GM23338 (cell line): ENCODE results near the gene IL13. TPM values are rescaled to one million over a fixed set of nuclear protein-coding genes. Genes with fewer than 3 reads are reported as not detected.

Experiments used
- ATAC-seq: fragments of 200-7000 bp; cut with Tn5 transposase; 3 replicates; pipeline ENCODE4 v1.9.1; 2020
- DNase-seq: peaks from one replicate; pipeline ENCODE4 v3.0.0-alpha.2; 2015; ENCODE audit warnings: low spot score
- H2AFZ ChIP-seq: fragments of 200-600 bp; sonication (generic); 2 replicates; pipeline ENCODE4 v1.8.0; 2016; ENCODE audit warnings: antibody characterized with exemption, mild to moderate bottlenecking, moderate library complexity
- H3F3A ChIP-seq: fragments of 200-600 bp; sonication (generic); replicated peaks from 2 replicates; pipeline ENCODE4 v1.8.0; 2017; ENCODE audit warnings: antibody characterized with exemption, mixed run types, low read depth
- H3K27ac ChIP-seq: fragments of 200-600 bp; sonication (generic); 2 replicates; pipeline ENCODE4 v1.6.1; 2016; ENCODE audit warnings: low read depth
- H3K27me3 ChIP-seq: fragments of 200-600 bp; sonication (generic); 2 replicates; pipeline ENCODE4 v1.8.0; 2016; ENCODE audit warnings: mild to moderate bottlenecking, mixed run types, moderate library complexity; ENCODE audit not compliant: insufficient read depth
- H3K36me3 ChIP-seq: fragments of 200-600 bp; sonication (generic); 2 replicates; pipeline ENCODE4 v1.8.0; 2016; ENCODE audit warnings: mild to moderate bottlenecking; ENCODE audit not compliant: insufficient read depth
- H3K4me1 ChIP-seq: fragments of 200-600 bp; sonication (generic); 2 replicates; pipeline ENCODE4 v1.8.0; 2016; ENCODE audit warnings: mild to moderate bottlenecking, moderate library complexity; ENCODE audit not compliant: insufficient read depth
- H3K4me2 ChIP-seq: fragments of 200-600 bp; sonication (generic); 2 replicates; pipeline ENCODE4 v1.7.1; 2017; ENCODE audit warnings: mixed run types
- H3K4me3 ChIP-seq: fragments of 200-600 bp; sonication (generic); 2 replicates; pipeline ENCODE4 v1.6.1; 2016; ENCODE audit warnings: mixed run types
- H3K79me2 ChIP-seq: fragments of 200-600 bp; sonication (generic); replicated peaks from 2 replicates; pipeline ENCODE4 v1.8.0; 2017; ENCODE audit warnings: mild to moderate bottlenecking; ENCODE audit not compliant: insufficient read depth
- H3K9me2 ChIP-seq: fragments of 200-600 bp; sonication (generic); 2 replicates; pipeline ENCODE4 v1.8.0; 2017; ENCODE audit not compliant: insufficient read depth
- H4K20me1 ChIP-seq: fragments of 200-600 bp; sonication (generic); replicated peaks from 2 replicates; pipeline ENCODE4 v1.8.0; 2017; ENCODE audit warnings: mild to moderate bottlenecking; ENCODE audit not compliant: insufficient read depth
- H3K27ac Mint-ChIP-seq: 2 replicates; pipeline ENCODE4 v1.8.0; 2020; ENCODE audit warnings: inconsistent platforms, mild to moderate bottlenecking, moderate library complexity, mixed read lengths
- H3K27me3 Mint-ChIP-seq: 3 replicates; pipeline ENCODE4 v1.8.0; 2022; ENCODE audit warnings: low read depth, mild to moderate bottlenecking, moderate library complexity, mixed read lengths, inconsistent platforms; ENCODE audit not compliant: insufficient read depth, poor library complexity
- H3K36me3 Mint-ChIP-seq: 3 replicates; pipeline ENCODE4 v1.8.0; 2021; ENCODE audit warnings: low read depth, mild to moderate bottlenecking, inconsistent platforms, moderate library complexity, mixed read lengths
- H3K4me1 Mint-ChIP-seq: 3 replicates; pipeline ENCODE4 v1.8.0; 2020; ENCODE audit warnings: mild to moderate bottlenecking, inconsistent platforms, mixed read lengths
- H3K4me3 Mint-ChIP-seq: 3 replicates; pipeline ENCODE4 v1.8.0; 2021; ENCODE audit warnings: moderate library complexity, mild to moderate bottlenecking, inconsistent platforms, mixed read lengths
- H3K9me3 Mint-ChIP-seq: 3 replicates; pipeline ENCODE4 v1.8.0; 2020; ENCODE audit warnings: moderate library complexity, mild to moderate bottlenecking, inconsistent platforms, mixed read lengths
- CREB1 ChIP-seq: fragments of 250-450 bp; sonication (Bioruptor Pico); IDR thresholded peaks from 2 replicates; pipeline ENCODE4 v1.5.0; 2020; ENCODE audit warnings: low read depth, mild to moderate bottlenecking, moderate library complexity
- ETS1 ChIP-seq: IDR thresholded peaks from 2 replicates; pipeline ENCODE4 v1.6.1; 2016; ENCODE audit warnings: antibody characterized with exemption
- EZH2phosphoT487 ChIP-seq: fragments of 200-600 bp; sonication (generic); IDR thresholded peaks from one replicate; pipeline ENCODE4 v1.8.1; 2018; ENCODE audit warnings: antibody characterized with exemption; ENCODE audit not compliant: unreplicated experiment
- JUNB ChIP-seq: IDR thresholded peaks from one replicate; pipeline ENCODE4 v1.6.1; 2016; ENCODE audit warnings: antibody characterized with exemption; ENCODE audit not compliant: unreplicated experiment
- NANOG ChIP-seq: IDR thresholded peaks from 2 replicates; pipeline ENCODE4 v1.6.1; 2016; ENCODE audit warnings: antibody characterized with exemption, borderline replicate concordance
- POLR2AphosphoS5 ChIP-seq: IDR thresholded peaks from 2 replicates; pipeline ENCODE4 v1.6.1; 2016; ENCODE audit warnings: antibody characterized with exemption, low read depth
- REST ChIP-seq: IDR thresholded peaks from one replicate; pipeline ENCODE4 v1.6.1; 2018; ENCODE audit warnings: antibody characterized with exemption; ENCODE audit not compliant: unreplicated experiment
- STAT1 ChIP-seq: IDR thresholded peaks from one replicate; pipeline ENCODE4 v1.6.1; 2016; ENCODE audit warnings: antibody characterized with exemption; ENCODE audit not compliant: unreplicated experiment
- ZNF114 ChIP-seq: fragments of 250-450 bp; sonication (Bioruptor Pico); IDR thresholded peaks from 2 replicates; pipeline ENCODE4 v1.5.0; 2020; ENCODE audit warnings: mild to moderate bottlenecking, moderate library complexity
- polyA plus RNA-seq: library from polyadenylated mRNA; unstranded; fragments of >200 nt; fragmentation: Nextera tagmentation; extraction: Ambion mirVana; gene quantifications from 2 replicates; pipeline ENCODE4 v1.2.1, GENCODE V29; 2016
- total RNA-seq: library from RNA; depleted of rRNA; stranded (reverse); fragments of >200 nt; shearing (Covaris generic); gene quantifications from 2 replicates; pipeline ENCODE4 v1.2.3, GENCODE V29; 2014
- TF ChIP-seq, protein P1 (sequence below), 2 experiments: fragments of 200-600 bp in 1 of 2; sonication (generic) in 1 of 2; conservative IDR thresholded peaks; 2 replicates each; pipeline versions ENCODE4 v1.5.1 to v1.6.1; 2016 to 2017; ENCODE audit warnings: antibody characterized with exemption in 2 of 2, low read depth in 2 of 2, mild to moderate bottlenecking in 2 of 2, moderate library complexity in 1 of 2
- TF ChIP-seq, protein P2 (sequence below): fragments of 250-450 bp; sonication (Bioruptor Pico); IDR thresholded peaks from 2 replicates; pipeline ENCODE4 v1.5.0; 2020; ENCODE audit warnings: mild to moderate bottlenecking, moderate library complexity

The IL13 gene
- total and polyA plus RNA-seq, 2 experiments from 2014 or later = not detected

DNA sequence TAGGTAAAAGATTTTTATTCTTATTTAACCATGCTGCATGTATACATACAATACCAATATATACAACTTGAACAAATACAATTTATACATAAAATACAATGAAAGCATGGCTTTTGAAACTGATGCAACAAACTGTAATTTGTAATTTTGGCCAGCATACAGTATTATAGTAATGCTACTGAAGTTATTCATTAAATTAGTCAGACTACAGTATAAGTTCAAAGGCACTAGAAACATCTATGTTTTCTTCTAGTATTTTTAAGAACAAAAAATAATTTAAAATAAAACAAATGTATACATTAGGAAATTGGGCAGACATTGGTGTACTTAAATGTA, 34.6 kb downstream of the IL13 start (continued):
- TF ChIP-seq, protein P1, sequence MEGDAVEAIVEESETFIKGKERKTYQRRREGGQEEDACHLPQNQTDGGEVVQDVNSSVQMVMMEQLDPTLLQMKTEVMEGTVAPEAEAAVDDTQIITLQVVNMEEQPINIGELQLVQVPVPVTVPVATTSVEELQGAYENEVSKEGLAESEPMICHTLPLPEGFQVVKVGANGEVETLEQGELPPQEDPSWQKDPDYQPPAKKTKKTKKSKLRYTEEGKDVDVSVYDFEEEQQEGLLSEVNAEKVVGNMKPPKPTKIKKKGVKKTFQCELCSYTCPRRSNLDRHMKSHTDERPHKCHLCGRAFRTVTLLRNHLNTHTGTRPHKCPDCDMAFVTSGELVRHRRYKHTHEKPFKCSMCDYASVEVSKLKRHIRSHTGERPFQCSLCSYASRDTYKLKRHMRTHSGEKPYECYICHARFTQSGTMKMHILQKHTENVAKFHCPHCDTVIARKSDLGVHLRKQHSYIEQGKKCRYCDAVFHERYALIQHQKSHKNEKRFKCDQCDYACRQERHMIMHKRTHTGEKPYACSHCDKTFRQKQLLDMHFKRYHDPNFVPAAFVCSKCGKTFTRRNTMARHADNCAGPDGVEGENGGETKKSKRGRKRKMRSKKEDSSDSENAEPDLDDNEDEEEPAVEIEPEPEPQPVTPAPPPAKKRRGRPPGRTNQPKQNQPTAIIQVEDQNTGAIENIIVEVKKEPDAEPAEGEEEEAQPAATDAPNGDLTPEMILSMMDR (conservative IDR thresholded peaks at IDR 0.05; ENCODE audit: low read depth in 2 of 2) = no peak
- TF ChIP-seq REST (no peak), CREB1 (CRISPR knock-in tag) (no peak), STAT1 (no peak), POLR2AphosphoS5 (no peak), JUNB (no peak), EZH2phosphoT487 (no peak)

DNA sequence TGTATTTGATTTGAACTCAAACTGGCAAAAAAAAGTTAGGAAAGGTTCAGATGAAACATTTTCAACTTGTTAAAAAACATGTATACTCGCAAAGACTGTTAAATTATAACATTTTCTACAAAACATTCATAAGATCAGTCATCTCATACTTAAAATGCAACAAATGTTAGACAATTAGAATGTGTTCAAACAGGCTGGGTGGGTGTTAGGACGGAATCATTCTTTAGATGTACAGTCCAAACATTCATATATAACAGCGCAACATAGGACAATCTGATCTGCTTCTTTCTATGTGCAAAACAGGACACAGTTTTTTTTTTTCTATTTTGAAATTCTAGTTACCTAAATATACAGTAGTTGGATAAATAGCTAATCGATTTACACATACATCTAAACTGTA, 38.0 kb downstream of the IL13 start:
- no peak for DNase-seq
- H3K36me3 ChIP-seq = no peaks in the 10 kb centered on the region
- no peak overlapping the region for H3K4me2 ChIP-seq
- TF ChIP-seq ETS1 (no peak), NANOG (no peak), CREB1 (CRISPR knock-in tag) (no peak), STAT1 (no peak), JUNB (no peak), ZNF114 (CRISPR knock-in tag) (no peak), POLR2AphosphoS5 (no peak)
- TF ChIP-seq, protein P2, sequence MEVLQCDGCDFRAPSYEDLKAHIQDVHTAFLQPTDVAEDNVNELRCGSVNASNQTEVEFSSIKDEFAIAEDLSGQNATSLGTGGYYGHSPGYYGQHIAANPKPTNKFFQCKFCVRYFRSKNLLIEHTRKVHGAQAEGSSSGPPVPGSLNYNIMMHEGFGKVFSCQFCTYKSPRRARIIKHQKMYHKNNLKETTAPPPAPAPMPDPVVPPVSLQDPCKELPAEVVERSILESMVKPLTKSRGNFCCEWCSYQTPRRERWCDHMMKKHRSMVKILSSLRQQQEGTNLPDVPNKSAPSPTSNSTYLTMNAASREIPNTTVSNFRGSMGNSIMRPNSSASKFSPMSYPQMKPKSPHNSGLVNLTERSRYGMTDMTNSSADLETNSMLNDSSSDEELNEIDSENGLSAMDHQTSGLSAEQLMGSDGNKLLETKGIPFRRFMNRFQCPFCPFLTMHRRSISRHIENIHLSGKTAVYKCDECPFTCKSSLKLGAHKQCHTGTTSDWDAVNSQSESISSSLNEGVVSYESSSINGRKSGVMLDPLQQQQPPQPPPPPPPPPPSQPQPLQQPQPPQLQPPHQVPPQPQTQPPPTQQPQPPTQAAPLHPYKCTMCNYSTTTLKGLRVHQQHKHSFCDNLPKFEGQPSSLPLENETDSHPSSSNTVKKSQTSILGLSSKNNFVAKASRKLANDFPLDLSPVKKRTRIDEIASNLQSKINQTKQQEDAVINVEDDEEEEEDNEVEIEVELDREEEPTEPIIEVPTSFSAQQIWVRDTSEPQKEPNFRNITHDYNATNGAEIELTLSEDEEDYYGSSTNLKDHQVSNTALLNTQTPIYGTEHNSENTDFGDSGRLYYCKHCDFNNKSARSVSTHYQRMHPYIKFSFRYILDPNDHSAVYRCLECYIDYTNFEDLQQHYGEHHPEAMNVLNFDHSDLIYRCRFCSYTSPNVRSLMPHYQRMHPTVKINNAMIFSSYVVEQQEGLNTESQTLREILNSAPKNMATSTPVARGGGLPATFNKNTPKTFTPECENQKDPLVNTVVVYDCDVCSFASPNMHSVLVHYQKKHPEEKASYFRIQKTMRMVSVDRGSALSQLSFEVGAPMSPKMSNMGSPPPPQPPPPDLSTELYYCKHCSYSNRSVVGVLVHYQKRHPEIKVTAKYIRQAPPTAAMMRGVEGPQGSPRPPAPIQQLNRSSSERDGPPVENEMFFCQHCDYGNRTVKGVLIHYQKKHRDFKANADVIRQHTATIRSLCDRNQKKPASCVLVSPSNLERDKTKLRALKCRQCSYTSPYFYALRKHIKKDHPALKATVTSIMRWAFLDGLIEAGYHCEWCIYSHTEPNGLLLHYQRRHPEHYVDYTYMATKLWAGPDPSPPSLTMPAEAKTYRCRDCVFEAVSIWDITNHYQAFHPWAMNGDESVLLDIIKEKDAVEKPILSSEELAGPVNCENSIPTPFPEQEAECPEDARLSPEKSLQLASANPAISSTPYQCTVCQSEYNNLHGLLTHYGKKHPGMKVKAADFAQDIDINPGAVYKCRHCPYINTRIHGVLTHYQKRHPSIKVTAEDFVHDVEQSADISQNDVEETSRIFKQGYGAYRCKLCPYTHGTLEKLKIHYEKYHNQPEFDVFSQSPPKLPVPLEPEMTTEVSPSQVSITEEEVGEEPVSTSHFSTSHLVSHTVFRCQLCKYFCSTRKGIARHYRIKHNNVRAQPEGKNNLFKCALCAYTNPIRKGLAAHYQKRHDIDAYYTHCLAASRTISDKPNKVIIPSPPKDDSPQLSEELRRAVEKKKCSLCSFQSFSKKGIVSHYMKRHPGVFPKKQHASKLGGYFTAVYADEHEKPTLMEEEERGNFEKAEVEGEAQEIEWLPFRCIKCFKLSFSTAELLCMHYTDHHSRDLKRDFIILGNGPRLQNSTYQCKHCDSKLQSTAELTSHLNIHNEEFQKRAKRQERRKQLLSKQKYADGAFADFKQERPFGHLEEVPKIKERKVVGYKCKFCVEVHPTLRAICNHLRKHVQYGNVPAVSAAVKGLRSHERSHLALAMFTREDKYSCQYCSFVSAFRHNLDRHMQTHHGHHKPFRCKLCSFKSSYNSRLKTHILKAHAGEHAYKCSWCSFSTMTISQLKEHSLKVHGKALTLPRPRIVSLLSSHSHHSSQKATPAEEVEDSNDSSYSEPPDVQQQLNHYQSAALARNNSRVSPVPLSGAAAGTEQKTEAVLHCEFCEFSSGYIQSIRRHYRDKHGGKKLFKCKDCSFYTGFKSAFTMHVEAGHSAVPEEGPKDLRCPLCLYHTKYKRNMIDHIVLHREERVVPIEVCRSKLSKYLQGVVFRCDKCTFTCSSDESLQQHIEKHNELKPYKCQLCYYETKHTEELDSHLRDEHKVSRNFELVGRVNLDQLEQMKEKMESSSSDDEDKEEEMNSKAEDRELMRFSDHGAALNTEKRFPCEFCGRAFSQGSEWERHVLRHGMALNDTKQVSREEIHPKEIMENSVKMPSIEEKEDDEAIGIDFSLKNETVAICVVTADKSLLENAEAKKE (CRISPR knock-in tag) = no peak
- no peak overlapping the region for H3K27ac ChIP-seq
- H3K4me3 ChIP-seq = no peak overlapping the region
- no peak for ATAC-seq
- H3K4me1 ChIP-seq = no peaks in the 10 kb centered on the region
- H2AFZ ChIP-seq = no peak overlapping the region
- H3K27me3 ChIP-seq = no peaks in the 10 kb centered on the region
- no peaks in the 10 kb centered on the region for H3K27me3 Mint-ChIP-seq
- H3K27ac Mint-ChIP-seq = no peak overlapping the region
- H3K4me3 Mint-ChIP-seq = no peak overlapping the region
- no peaks in the 10 kb centered on the region for H3K79me2 ChIP-seq
- H3F3A ChIP-seq = no peaks in the 10 kb centered on the region
- H3K9me3 Mint-ChIP-seq = no peaks in the 10 kb centered on the region
- H3K4me1 Mint-ChIP-seq = no peaks in the 10 kb centered on the region
- no peaks in the 10 kb centered on the region for H3K9me2 ChIP-seq
- H3K36me3 Mint-ChIP-seq = peaks cover 12% of the 10 kb centered on the region; the same call in 2 of the 3 replicates
- H4K20me1 ChIP-seq = no peaks in the 10 kb centered on the region; the same call in 1 of the 2 replicates
